ENCODE data around the gene PIK3IP1.

PIK3IP1 gene

GRCh38 chr22:31278151-31278621 is 14.1 kb downstream of the PIK3IP1 start:
- no peak for DNase-seq

DNA sequence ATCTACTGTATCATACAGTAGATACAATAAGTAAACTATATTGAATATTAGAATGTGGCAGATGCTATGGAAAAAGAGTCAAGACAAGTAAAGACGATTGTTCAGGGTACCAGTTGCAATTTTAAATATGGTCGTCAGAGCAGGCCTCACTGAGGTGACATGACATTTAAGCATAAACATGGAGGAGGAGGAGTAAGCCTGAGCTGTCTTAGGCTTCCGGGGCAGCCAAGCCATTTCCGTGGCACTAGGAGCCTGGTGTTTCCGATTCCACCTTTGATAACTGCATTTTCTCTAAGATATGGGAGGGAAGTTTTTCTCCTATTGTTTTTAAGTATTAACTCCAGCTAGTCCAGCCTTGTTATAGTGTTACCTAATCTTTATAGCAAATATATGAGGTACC is 14.5 kb downstream of the PIK3IP1 start:
- no peak for DNase-seq

GRCh38 chr22:31276426-31277167 is 15.7 kb downstream of the PIK3IP1 start:
- no peak for DNase-seq

- no peak for DNase-seq
Measured at GRCh38 chr22:31275576-31275975, 16.7 kb downstream of the PIK3IP1 start.

GRCh38 chr22:31275018-31275417 is 17.3 kb downstream of the PIK3IP1 start:
- DNase-seq = no peak

DNA sequence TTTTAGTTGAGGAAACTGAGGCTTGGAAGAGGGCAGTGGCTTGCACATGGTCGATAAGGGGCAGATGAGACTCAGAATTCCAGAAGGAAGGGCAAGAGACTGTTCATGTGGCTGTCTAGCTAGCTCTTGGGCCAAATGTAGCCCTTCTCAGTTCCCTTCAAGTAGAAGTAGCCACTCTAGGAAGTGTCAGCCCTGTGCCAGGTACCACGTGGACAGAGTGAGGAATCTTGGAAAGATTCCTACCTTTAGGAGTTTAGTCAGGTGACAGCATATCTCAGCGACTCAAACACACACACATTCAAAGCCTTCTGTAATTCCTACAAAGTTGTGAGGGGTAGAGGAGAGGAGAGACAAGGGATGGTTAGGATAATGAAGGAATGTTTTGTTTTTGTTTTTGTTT is 18.3 kb downstream of the PIK3IP1 start:
- DNase-seq = no peak

- no peak for DNase-seq
Measured at GRCh38 chr22:31272522-31273446, 19.5 kb downstream of the PIK3IP1 start.

DNA sequence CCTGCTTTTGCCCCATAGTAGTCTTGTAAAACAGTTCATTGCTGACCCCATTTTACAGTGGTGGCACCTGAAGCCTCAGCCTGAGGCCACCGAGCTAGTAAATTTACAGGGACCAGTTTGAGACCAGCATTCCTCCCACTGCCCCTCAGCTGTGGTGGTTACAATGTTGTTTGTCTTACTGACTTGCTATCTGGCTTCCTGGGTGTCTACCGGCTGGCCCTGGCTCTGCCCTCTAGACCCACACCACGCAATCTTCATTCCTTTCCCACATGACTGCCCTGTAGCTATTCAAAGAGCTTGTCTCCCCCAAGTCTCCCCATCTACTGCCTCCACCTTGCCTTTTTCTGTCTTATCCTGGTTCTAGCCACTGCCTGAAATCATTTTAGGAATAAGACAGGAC is 20.8 kb downstream of the PIK3IP1 start:
- DNase-seq = no peak

DNA sequence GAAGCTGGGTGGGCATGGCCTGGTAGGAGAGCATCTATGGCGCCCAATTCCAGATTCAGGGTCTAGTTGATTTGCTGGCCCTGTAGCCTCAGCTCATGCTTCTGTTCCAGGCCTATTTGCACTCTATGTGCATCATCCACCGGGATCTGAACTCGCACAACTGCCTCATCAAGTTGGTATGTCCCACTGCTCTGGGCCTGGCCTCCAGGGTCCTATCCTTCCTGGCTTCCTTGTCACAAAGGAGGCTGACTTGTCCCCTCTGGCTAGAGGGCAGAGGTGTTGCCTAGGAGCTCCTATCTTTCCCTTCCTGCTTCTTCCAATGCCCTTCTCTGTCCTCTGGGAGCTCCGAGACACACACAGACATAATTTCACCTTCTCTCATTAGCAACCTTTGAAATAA is 21.3 kb downstream of the PIK3IP1 start:
- DNase-seq = no peak

GRCh38 chr22:31269892-31270579 is 22.3 kb downstream of the PIK3IP1 start:
- DNase-seq = no peak

- DNase-seq = no peak
Measured at GRCh38 chr22:31268281-31268680, 24.0 kb downstream of the PIK3IP1 start.

DNA sequence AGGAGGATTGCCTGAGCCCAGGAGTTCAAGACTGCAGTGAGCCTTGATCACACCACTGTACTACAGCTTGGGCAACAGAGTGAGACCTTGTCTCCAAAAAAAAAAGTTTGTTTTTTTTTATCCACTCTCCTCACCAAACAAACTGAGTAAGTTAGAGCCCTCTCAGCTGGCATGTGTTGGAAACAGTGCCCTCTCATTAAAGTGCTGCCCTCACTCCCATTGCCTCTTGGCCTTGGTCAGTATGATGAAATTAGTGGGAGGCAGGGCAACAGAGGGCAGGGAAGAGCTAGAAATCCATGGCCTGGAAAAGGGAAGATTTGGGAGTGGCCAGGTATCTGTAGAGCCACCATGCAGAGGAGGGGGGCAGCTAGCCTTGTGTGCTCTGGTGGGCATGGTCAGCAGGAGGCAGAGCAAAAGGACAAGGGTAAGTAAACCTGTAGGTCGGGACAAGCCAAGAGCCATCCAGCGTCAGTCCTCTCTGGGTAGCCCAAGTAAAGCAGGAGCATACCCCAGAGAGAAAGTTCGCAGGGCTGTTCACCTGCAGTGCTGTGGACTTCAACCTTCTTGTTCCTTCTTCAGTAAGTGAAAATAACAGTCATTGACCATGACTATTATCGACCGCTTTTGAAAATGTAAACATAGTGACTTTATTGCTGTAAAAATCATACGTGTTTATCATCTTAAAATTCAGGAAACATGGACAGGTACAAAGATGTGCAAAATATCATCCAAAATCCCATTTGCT is 28.2 kb downstream of the PIK3IP1 start:
- DNase-seq = no peak

GRCh38 chr22:31262312-31263133 is 29.8 kb downstream of the PIK3IP1 start:
- DNase-seq = no peak

DNA sequence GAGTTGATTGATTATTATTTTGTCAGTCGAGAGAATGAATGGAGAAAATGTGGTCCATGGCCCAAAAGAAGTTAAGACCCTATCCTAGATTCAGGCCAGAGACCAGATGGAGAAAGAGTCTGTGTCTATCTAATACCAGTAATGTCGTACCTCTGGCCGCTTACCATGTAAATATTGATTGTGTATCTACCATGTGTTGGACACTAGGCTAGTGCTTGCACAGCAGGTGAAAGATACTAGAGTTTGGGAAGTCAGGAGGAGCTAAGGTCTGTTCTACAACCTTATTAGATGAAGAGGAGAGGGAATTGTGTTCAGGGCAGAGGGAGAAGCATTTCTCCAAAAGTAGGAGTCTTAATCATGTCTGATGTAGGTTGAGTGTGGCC is 31.8 kb downstream of the PIK3IP1 start:
- DNase-seq = no peak

- no peak for DNase-seq
Measured at GRCh38 chr22:31259798-31260473, 32.4 kb downstream of the PIK3IP1 start.

DNA sequence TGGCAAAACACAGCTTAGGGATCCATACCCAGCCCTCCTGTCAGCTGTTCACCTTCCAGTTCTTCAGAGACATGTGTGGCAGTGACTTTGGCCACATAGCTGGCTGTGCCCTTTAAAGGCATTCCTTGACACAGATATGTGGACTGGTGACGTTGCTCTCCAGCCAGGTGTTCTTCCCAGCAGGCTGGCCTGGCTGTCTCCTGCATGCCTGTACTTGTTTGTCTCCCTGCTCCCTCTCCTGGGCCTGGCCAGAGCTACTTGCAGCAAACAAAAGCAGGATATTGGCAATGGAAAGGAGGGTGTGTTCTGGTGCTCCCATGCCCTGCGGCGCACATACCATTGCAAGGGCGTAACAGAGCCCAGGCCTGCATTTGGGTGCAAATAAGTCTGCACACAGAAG is 38.3 kb downstream of the PIK3IP1 start:
- no peak for DNase-seq

DNA sequence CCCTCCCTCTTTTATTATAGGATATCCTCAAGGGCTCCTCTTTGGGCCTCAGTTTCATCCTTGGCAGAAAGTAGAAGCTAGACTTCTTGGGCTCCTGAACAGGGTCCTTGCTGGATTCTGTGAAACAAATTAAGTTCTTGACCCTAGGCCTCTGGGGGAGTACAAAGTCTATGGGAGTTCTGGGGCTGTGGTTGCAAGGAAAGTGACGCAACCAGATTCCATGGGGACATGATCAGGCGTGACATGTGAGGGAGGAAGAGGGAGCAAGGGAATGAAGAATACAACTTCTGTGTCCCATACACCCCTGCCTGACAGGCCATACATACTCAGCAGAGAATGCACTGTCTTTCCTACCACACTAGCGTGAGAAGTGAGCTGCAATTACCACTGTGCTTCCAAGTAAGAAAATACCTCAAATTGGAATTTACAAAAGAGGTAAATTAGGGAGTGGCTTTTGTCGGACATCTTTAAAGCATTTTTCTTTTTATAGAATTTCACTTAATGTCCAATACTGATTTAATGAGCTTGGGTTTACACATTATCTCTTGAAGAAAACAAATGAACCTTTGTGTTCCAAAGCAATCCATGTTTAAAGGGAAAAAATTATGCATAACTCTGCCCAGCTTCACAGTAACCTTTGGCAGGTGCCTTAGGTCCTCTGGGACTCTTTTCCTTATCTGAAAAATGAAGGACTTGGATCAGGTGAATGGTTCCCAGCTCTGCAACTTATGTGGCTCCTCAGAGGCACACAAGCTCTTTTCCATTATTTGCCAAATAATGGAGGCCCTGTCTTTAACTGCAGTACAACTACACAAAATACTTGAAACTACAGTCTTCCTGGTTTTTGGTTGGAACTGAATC is 41.3 kb downstream of the PIK3IP1 start:
- no peak for DNase-seq

DNA sequence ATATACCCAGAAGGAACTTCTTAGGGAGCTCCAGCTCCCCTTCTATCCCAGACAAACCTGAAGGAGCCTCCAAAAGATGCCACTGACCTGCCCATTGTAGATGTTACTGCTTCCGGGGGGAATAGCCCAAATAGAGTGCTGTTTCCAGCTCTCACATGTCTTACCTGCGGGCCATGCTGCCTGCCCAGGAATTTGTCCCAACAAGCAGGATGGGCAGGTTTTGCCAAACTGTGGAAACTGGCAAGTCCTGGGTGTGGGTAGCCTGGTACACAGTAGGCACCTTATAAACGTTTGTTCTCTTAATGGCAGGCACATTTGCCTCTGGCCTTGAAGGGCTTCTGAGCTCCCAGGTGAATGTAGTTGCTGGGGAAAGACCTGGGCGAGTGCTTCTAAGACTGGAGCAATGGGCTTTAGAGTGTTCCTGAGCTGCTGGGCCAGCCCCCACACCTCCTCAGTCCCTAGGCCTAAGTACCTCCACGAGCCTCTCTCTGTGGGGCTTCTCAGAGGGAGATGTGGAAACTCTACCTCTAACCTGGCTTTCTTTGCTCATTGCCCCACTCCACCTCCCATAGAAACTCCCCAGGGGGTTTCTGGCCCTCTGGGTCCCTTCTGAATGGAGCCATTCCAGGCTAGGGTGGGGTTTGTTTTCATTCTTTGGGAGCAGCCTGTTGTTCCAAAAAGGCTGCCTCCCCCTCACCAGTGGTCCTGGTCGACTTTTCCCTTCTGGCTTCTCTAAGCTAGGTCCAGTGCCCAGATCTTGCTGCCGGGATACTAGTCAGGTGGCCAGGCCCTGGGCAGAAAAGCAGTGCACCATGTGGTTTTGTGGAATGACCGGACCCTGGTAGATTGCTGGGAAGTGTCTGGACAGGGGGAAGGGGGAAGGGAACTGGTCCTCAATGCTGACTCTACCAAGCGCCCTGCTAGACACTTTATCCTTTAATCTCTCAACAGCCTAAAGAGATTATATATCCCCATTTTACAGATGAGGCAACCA is 43.0 kb downstream of the PIK3IP1 start:
- DNase-seq = no peak
